Endothelial cell of umbilical vein (primary cell): ENCODE data around the gene BASP1. TPM values are rescaled to one million over a fixed set of nuclear protein-coding genes. Genes with fewer than 3 reads are reported as not detected.

Experiments
- BruUV-seq: library from RNA; stranded (reverse); fragments of 400-500 nt; replicated peaks from 2 replicates; lab custom pipeline; 2021; lab: Mats Ljungman, UMichigan
- CTCF ChIA-PET: fragments of 300-600, 350-600 bp; sonication (Branson Sonifier 250); formaldehyde crosslinking; loops from one replicate; lab custom pipeline; 2021; ENCODE audit warnings: antibody characterized with exemption, inconsistent platforms; lab: Charles Lee
- POLR2A ChIA-PET: fragments of 300-600, 350-600 bp; sonication (Branson Sonifier 250); formaldehyde crosslinking; loops from one replicate; lab custom pipeline; 2021; ENCODE audit warnings: antibody characterized with exemption, inconsistent platforms; lab: Charles Lee
- DNase-seq: peaks from one replicate; pipeline ENCODE4 v3.0.0-alpha.2; 2011; ENCODE audit warnings: low read depth, low spot score
- FAIRE-seq: peaks from 2 replicates; lab custom pipeline; 2011; peaks lifted over from hg19 to GRCh38; lab: Jason Lieb, UNC
- H2AFZ ChIP-seq: 2 replicates; pipeline ENCODE4 v1.6.0; 2012; ENCODE audit warnings: low read depth, low read length, control low read depth, inconsistent platforms
- H3K27ac ChIP-seq: 2 replicates; pipeline ENCODE4 v1.5.1; 2011; ENCODE audit warnings: low read depth, mild to moderate bottlenecking, control low read depth, low read length, moderate library complexity; ENCODE audit not compliant: insufficient read depth
- H3K27me3 ChIP-seq, 2 experiments: 2 replicates each; pipeline versions ENCODE4 v1.6.0 to v1.6.1; 2011; ENCODE audit warnings: low read length in 2 of 2, mixed read lengths in 1 of 2; ENCODE audit not compliant: control insufficient read depth in 2 of 2, insufficient read depth in 2 of 2
- H3K36me3 ChIP-seq, 2 experiments: 2 replicates in 1 of 2; 3 replicates in 1 of 2; pipeline ENCODE4 v1.5.1; 2011; ENCODE audit warnings: low read length in 2 of 2, mild to moderate bottlenecking in 1 of 2, moderate library complexity in 1 of 2; ENCODE audit not compliant: control insufficient read depth in 2 of 2, insufficient read depth in 2 of 2; ENCODE audit errors: extremely low read depth in 1 of 2
- H3K4me1 ChIP-seq: 3 replicates; pipeline ENCODE4 v1.5.1; 2011; ENCODE audit warnings: mild to moderate bottlenecking, low read length; ENCODE audit not compliant: control insufficient read depth, insufficient read depth; ENCODE audit errors: extremely low read depth
- H3K4me2 ChIP-seq: 2 replicates; pipeline ENCODE4 v1.6.1; 2011; ENCODE audit warnings: low read length, control low read depth, mixed read lengths; ENCODE audit not compliant: insufficient read depth
- H3K4me3 ChIP-seq, 3 experiments: fragments of 200-600 bp in 1 of 3; sonication (generic), shearing (Covaris generic) in 1 of 3; replicated peaks in 1 of 3; 2 replicates each; pipeline ENCODE4 v1.5.1; 2011 to 2016; ENCODE audit warnings: control low read depth in 3 of 3, low read length in 3 of 3, mild to moderate bottlenecking in 2 of 3, inconsistent platforms in 1 of 3, low read depth in 1 of 3, moderate library complexity in 1 of 3; ENCODE audit not compliant: insufficient read depth in 1 of 3
- H3K79me2 ChIP-seq: 2 replicates; pipeline ENCODE4 v1.6.0; 2012; ENCODE audit warnings: low read length, inconsistent platforms; ENCODE audit not compliant: control insufficient read depth, insufficient read depth
- H3K9ac ChIP-seq: replicated peaks from 2 replicates; pipeline ENCODE3; 2011; ENCODE audit warnings: low read length, control low read depth; ENCODE audit not compliant: insufficient read depth; ENCODE audit errors: extremely low read depth
- H3K9me1 ChIP-seq: replicated peaks from 3 replicates; pipeline ENCODE4 v1.6.0; 2011; ENCODE audit warnings: mild to moderate bottlenecking, low read length; ENCODE audit not compliant: control insufficient read depth, insufficient read depth; ENCODE audit errors: extremely low read depth
- H3K9me3 ChIP-seq: replicated peaks from 2 replicates; pipeline ENCODE4 v1.5.1; 2012; ENCODE audit warnings: low read length, inconsistent platforms; ENCODE audit not compliant: control insufficient read depth, insufficient read depth
- H4K20me1 ChIP-seq: replicated peaks from 2 replicates; pipeline ENCODE3; 2011; ENCODE audit warnings: mild to moderate bottlenecking, low read length; ENCODE audit not compliant: control insufficient read depth, insufficient read depth; ENCODE audit errors: extremely low read depth
- CTCF ChIP-seq, 2 donors: IDR thresholded peaks; 1 replicate in 1 of 2; 2 replicates in 1 of 2; pipeline ENCODE4 v1.5.1; 2011; ENCODE audit warnings: low read length in 2 of 2, mild to moderate bottlenecking in 2 of 2, moderate library complexity in 2 of 2, control low read depth in 1 of 2, inconsistent platforms in 1 of 2, low read depth in 1 of 2; ENCODE audit not compliant: insufficient read depth in 1 of 2; ENCODE audit errors: extremely low read depth in 1 of 2
- EZH2 ChIP-seq: IDR thresholded peaks from 2 replicates; pipeline ENCODE4 v1.6.1; 2012; ENCODE audit warnings: borderline replicate concordance, low read depth, mild to moderate bottlenecking, moderate library complexity, low read length, inconsistent platforms; ENCODE audit not compliant: severe bottlenecking
- FOS ChIP-seq: IDR thresholded peaks from 2 replicates; pipeline ENCODE4 v1.6.1; 2011; ENCODE audit warnings: mild to moderate bottlenecking, low read length, moderate library complexity, borderline replicate concordance; ENCODE audit not compliant: insufficient read depth
- GATA2 ChIP-seq: IDR thresholded peaks from 2 replicates; pipeline ENCODE4 v1.7.0; 2011; ENCODE audit warnings: low read depth, mild to moderate bottlenecking, moderate library complexity, mixed read lengths, low read length; ENCODE audit not compliant: insufficient read length, insufficient read depth
- JUN ChIP-seq: IDR thresholded peaks from 2 replicates; pipeline ENCODE4 v1.6.1; 2011; ENCODE audit warnings: borderline replicate concordance, low read depth; ENCODE audit not compliant: insufficient read length, insufficient read depth
- MAX ChIP-seq: IDR thresholded peaks from 2 replicates; pipeline ENCODE4 v1.6.1; 2011; ENCODE audit not compliant: insufficient read depth, insufficient read length
- MYC ChIP-seq: IDR thresholded peaks from one replicate; pipeline ENCODE4 v1.6.1; 2011; ENCODE audit warnings: mild to moderate bottlenecking, low read depth, low read length
- POLR2A ChIP-seq: IDR thresholded peaks from 2 replicates; pipeline ENCODE4 v1.6.1; 2012; ENCODE audit warnings: low read depth, mild to moderate bottlenecking, control low read depth, low read length
- POLR2AphosphoS5 ChIP-seq: IDR thresholded peaks from 2 replicates; pipeline ENCODE4 v1.6.1; 2012; ENCODE audit warnings: low read depth, mild to moderate bottlenecking, control low read depth, low read length, moderate library complexity; ENCODE audit not compliant: insufficient read depth
- dilution Hi-C: fragments of 300-500 bp; cut with MboI; formaldehyde crosslinking; loops from one replicate; pipeline ENCODE4 v1.15.0; 2019; ENCODE audit warnings: low sequenced_read_pairs; ENCODE audit not compliant: extremely low pct_ligation_motif_present
- intact Hi-C: fragments of 100-400 bp; cut with micrococcal nuclease; formaldehyde crosslinking; loops from one replicate; pipeline ENCODE4 v1.10.0; 2022
- polyA plus RNA-seq, 4 experiments: library from polyadenylated mRNA; depleted of rRNA in 3 of 4; stranded (reverse) in 3 of 4; unstranded in 1 of 4; fragments of >200 nt; gene quantifications; 2 replicates each; pipeline versions ENCODE4 v1.2.1 to v1.2.3, GENCODE V29; 2011 to 2012; ENCODE audit warnings: missing spikeins in 1 of 4
- total RNA-seq: library from RNA; stranded (reverse); gene quantifications from 2 replicates; pipeline ENCODE4 v1.2.3, GENCODE V29; 2021

BASP1 gene
- total and polyA plus RNA-seq, 2 donors (not counting 3 experiments of a cell fraction or from before 2014, with no cell fraction given): 69.4 to 79.3 TPM

GRCh38 chr5:17232405-17232804 lies 15.0 kb downstream of the BASP1 start:
- FAIRE-seq: no peak
- Histone ChIP-seq H3K36me3 (no peaks in the 10 kb centered on the region), H3K4me3 (no peak overlapping the region), H4K20me1 (no peaks in the 10 kb centered on the region), H2AFZ (no peak overlapping the region), H3K79me2 (peaks cover 90% of the 10 kb centered on the region), H3K9me1 (no peaks in the 10 kb centered on the region), H3K27ac (no peak overlapping the region), H3K4me2 (no peak overlapping the region), H3K4me1 (peaks cover 27% of the 10 kb centered on the region), H3K27me3 (no peaks in the 10 kb centered on the region), H3K9me3 (no peaks in the 10 kb centered on the region), H3K9ac (no peak overlapping the region)
- ChIA-PET CTCF (interaction anchor here (1.2 to 2.7 kb wide), 3 partner anchors 16 to 26 kb away, joined by 3 to 15 read pairs (median 4); no protein-coding TSS in a partner anchor), POLR2A (no interaction called here)
- TF ChIP-seq CTCF (IDR thresholded peaks at IDR 0.05; ENCODE audit: extremely low read depth in 1 of 2, insufficient read depth in 1 of 2, low read depth in 1 of 2, low read length in 2 of 2) (no peak), EZH2 (no peak), JUN (no peak), GATA2 (no peak), MYC (no peak), MAX (no peak), POLR2AphosphoS5 (no peak), FOS (no peak), POLR2A (no peak)
- dilution Hi-C loops: no loop called here
- no TSS peak for BruUV-seq
- intact Hi-C loops: no loop called here
- no peak for DNase-seq
